ENCODE measurements around the gene ACAD9. TPM values are rescaled to one million over a fixed set of nuclear protein-coding genes. Genes with fewer than 3 reads are reported as not detected.

Gene ACAD9
- total and polyA plus RNA-seq, 9 of the 15 experiments (the other 6 are each of a cell fraction or from before 2014, with no cell fraction given): 10.2 to 32.6 (median 22.8) TPM

GRCh38 chr3:128845778-128846485 lies 33.5 kb upstream of the ACAD9 start (continued):
- TF ChIP-seq ATF3 (IDR thresholded peaks at IDR 0.05) (no peak), ATF3 (CRISPR knock-in tag; conservative IDR thresholded peaks at IDR 0.05) (no peak), ATF7 (IDR thresholded peaks at IDR 0.05) (0 out of 2 replicates have a peak, but pooled peaks have one; percentile 32), PREB (CRISPR knock-in tag; IDR thresholded peaks at IDR 0.05) (no peak), SAFB (IDR thresholded peaks at IDR 0.05; ENCODE audit: borderline replicate concordance, low read depth, low read length) (0 out of 2 replicates have a peak, but pooled peaks have one; percentile 28), ZSCAN32 (CRISPR knock-in tag; IDR thresholded peaks at IDR 0.05) (no peak), BRD9 (IDR thresholded peaks at IDR 0.05; ENCODE audit: low read depth, partially characterized antibody) (peak; percentile 57), FIP1L1 (IDR thresholded peaks at IDR 0.05; ENCODE audit: low read depth, low read length, poor library complexity, severe bottlenecking) (peak; percentile 85), ESRRA (IDR thresholded peaks at IDR 0.05; ENCODE audit: borderline replicate concordance, low read depth) (peak; percentile 59; the same call in 1 of the 2 replicates), L3MBTL2 (IDR thresholded peaks at IDR 0.05) (peak; percentile 65), ZNF830 (CRISPR knock-in tag; IDR thresholded peaks at IDR 0.05) (no peak), CXXC5 (CRISPR knock-in tag; IDR thresholded peaks at IDR 0.05) (peak; percentile 51), DPF2 (IDR thresholded peaks at IDR 0.05) (peak; percentile 32; the same call in 1 of the 2 replicates), NFE2L1 (tag; IDR thresholded peaks at IDR 0.05; ENCODE audit: borderline replicate concordance, low read depth) (no peak), ZBTB49 (CRISPR knock-in tag; IDR thresholded peaks at IDR 0.05; ENCODE audit: borderline replicate concordance) (no peak), HDAC6 (IDR thresholded peaks at IDR 0.05; ENCODE audit: low read depth, low read length) (no peak), ZHX1 (conservative IDR thresholded peaks at IDR 0.05; ENCODE audit: low read length) (peak; percentile 72; the same call in 1 of the 2 replicates), SIN3B (IDR thresholded peaks at IDR 0.05; ENCODE audit: low read depth) (no peak), SREBF1 (IDR thresholded peaks at IDR 0.05; ENCODE audit: borderline replicate concordance, low read depth, low read length) (no peak), COPS2 (conservative IDR thresholded peaks at IDR 0.05) (no peak), FOXJ3 (CRISPR knock-in tag; IDR thresholded peaks at IDR 0.05) (no peak), ELF1 (tag; IDR thresholded peaks at IDR 0.05) (no peak)
